ENCODE results near the gene ABCB4. TPM values are rescaled to one million over a fixed set of nuclear protein-coding genes. Genes with fewer than 3 reads are reported as not detected.

Gene ABCB4
- total RNA-seq, 4 donors from 2014 or later = 0.70 to 16.5 (median 1.1) TPM

- peak in 2 of 3 donors; percentile 64 to 87 for DNase-seq
- no peak overlapping the region for H3K4me3 ChIP-seq
- H3K36me3 ChIP-seq = no peaks in the 10 kb centered on the region
- H3K9me3 ChIP-seq = no peaks in the 10 kb centered on the region
- TF ChIP-seq CTCF (IDR thresholded peaks at IDR 0.05) = peak; percentile 39 to 93 (median 82)
- no peak for TF ChIP-seq POLR2A (IDR thresholded peaks at IDR 0.05)
- H3K4me1 ChIP-seq = no peaks in the 10 kb centered on the region
- no peak overlapping the region for H3K27ac ChIP-seq
- H3K27me3 ChIP-seq = no peaks in the 10 kb centered on the region
Measured at GRCh38 chr7:87416682-87417587, 58.5 kb downstream of the ABCB4 start.

- no peak overlapping the region for H3K27ac ChIP-seq
- no peaks in the 10 kb centered on the region for H3K9me3 ChIP-seq
- TF ChIP-seq CTCF (IDR thresholded peaks at IDR 0.05) = no peak
- no peak for TF ChIP-seq POLR2A (IDR thresholded peaks at IDR 0.05)
- no peaks in the 10 kb centered on the region for H3K4me1 ChIP-seq
- H3K27me3 ChIP-seq = no peaks in the 10 kb centered on the region
- no peaks in the 10 kb centered on the region for H3K36me3 ChIP-seq
- no peak for DNase-seq
- H3K4me3 ChIP-seq = no peak overlapping the region
Measured at GRCh38 chr7:87414794-87415188, 60.7 kb downstream of the ABCB4 start.

GRCh38 chr7:87413951-87414793 is 61.3 kb downstream of the ABCB4 start:
- H3K27me3 ChIP-seq = no peaks in the 10 kb centered on the region
- H3K4me3 ChIP-seq = no peak overlapping the region
- no peaks in the 10 kb centered on the region for H3K9me3 ChIP-seq
- TF ChIP-seq POLR2A (IDR thresholded peaks at IDR 0.05) (no peak), CTCF (IDR thresholded peaks at IDR 0.05) (no peak)
- no peaks in the 10 kb centered on the region for H3K4me1 ChIP-seq
- DNase-seq = no peak
- no peaks in the 10 kb centered on the region for H3K36me3 ChIP-seq
- H3K27ac ChIP-seq = no peak overlapping the region

GRCh38 chr7:87413029-87413428 is 62.5 kb downstream of the ABCB4 start:
- no peak for DNase-seq
- H3K4me3 ChIP-seq = no peak overlapping the region
- no peak overlapping the region for H3K27ac ChIP-seq
- H3K9me3 ChIP-seq = no peaks in the 10 kb centered on the region
- H3K36me3 ChIP-seq = no peaks in the 10 kb centered on the region
- no peak for TF ChIP-seq POLR2A (IDR thresholded peaks at IDR 0.05)
- H3K27me3 ChIP-seq = no peaks in the 10 kb centered on the region
- H3K4me1 ChIP-seq = no peaks in the 10 kb centered on the region

- no peak for DNase-seq
- no peak for TF ChIP-seq CTCF (IDR thresholded peaks at IDR 0.05)
- TF ChIP-seq POLR2A (IDR thresholded peaks at IDR 0.05) = no peak
- H3K9me3 ChIP-seq = no peaks in the 10 kb centered on the region
- no peaks in the 10 kb centered on the region for H3K36me3 ChIP-seq
- no peaks in the 10 kb centered on the region for H3K4me1 ChIP-seq
- no peak overlapping the region for H3K27ac ChIP-seq
- no peak overlapping the region for H3K4me3 ChIP-seq
- no peaks in the 10 kb centered on the region for H3K27me3 ChIP-seq
Measured at GRCh38 chr7:87411186-87411585, 64.3 kb downstream of the ABCB4 start.

GRCh38 chr7:87404674-87405073 is 70.8 kb downstream of the ABCB4 start:
- H3K4me3 ChIP-seq = no peak overlapping the region
- no peak overlapping the region for H3K27ac ChIP-seq
- no peaks in the 10 kb centered on the region for H3K4me1 ChIP-seq
- TF ChIP-seq POLR2A (IDR thresholded peaks at IDR 0.05) (no peak), CTCF (IDR thresholded peaks at IDR 0.05) (no peak)
- H3K9me3 ChIP-seq = no peaks in the 10 kb centered on the region
- H3K27me3 ChIP-seq = no peaks in the 10 kb centered on the region
- no peaks in the 10 kb centered on the region for H3K36me3 ChIP-seq
- DNase-seq = no peak
